ENCODE measurements around the gene GPRC5C. TPM values are rescaled to one million over a fixed set of nuclear protein-coding genes. Genes with fewer than 3 reads are reported as not detected.
A peak's percentile ranks its signal among the peaks of the same experiment; 100 is the strongest.
"Not testable (repeated sequence)": the region's sequence is repeated elsewhere in the genome, so short reads cannot be mapped to it uniquely, and the experiment has no call there.

GPRC5C gene
- total RNA-seq, 1 donor from 2014 or later, result 13.5 TPM

GRCh38 chr17:74403512-74404137, 28.3 kb upstream of the GPRC5C start:
- no peaks in the 10 kb centered on the region for H4K20me1 ChIP-seq (ENCODE audit: low read depth)
- Mint-ChIP-seq H3K27me3 (ENCODE audit: insufficient read depth, low read depth) (peaks cover 4% of the 10 kb centered on the region), H3K9me3 (no peaks in the 10 kb centered on the region), H3K4me1 (peaks cover 15% of the 10 kb centered on the region), H3K4me3 (no peak overlapping the region), H3K36me3 (no peaks in the 10 kb centered on the region), H3K27ac (peak overlapping the region; percentile 60)
- no peaks in the 10 kb centered on the region for H3K27me3 ChIP-seq
- TF ChIP-seq EZH2 (IDR thresholded peaks at IDR 0.05), result no peak
- TF ChIP-seq EZH2phosphoT487 (IDR thresholded peaks at IDR 0.05), result no peak
- TF ChIP-seq CTCF (IDR thresholded peaks at IDR 0.05), result no peak
- H3K36me3 ChIP-seq, result no peaks in the 10 kb centered on the region
- H3K9me3 ChIP-seq (ENCODE audit: low read depth), result no peaks in the 10 kb centered on the region
- no peak overlapping the region for H3K9ac ChIP-seq
- no peak for DNase-seq (ENCODE audit: low spot score)
- peak overlapping the region; percentile 81 for H2AFZ ChIP-seq (replicated peaks)
- H3K27ac ChIP-seq, result no peak overlapping the region
- no peak overlapping the region for H3K4me3 ChIP-seq
- peak overlapping the region; percentile 43 for H3K4me2 ChIP-seq
- no peaks in the 10 kb centered on the region for H3K79me2 ChIP-seq (ENCODE audit: low read depth)
- H3K4me1 ChIP-seq, result peaks cover 14% of the 10 kb centered on the region
- no peaks in the 10 kb centered on the region for H3F3A ChIP-seq (ENCODE audit: low read depth)

GRCh38 chr17:74404218-74404617, 27.7 kb upstream of the GPRC5C start:
- H3K4me3 ChIP-seq, result no peak overlapping the region
- Mint-ChIP-seq H3K4me3 (no peak overlapping the region), H3K9me3 (no peaks in the 10 kb centered on the region), H3K4me1 (peaks cover 15% of the 10 kb centered on the region), H3K27me3 (ENCODE audit: insufficient read depth, low read depth) (peaks cover 4% of the 10 kb centered on the region), H3K36me3 (no peaks in the 10 kb centered on the region), H3K27ac (peak overlapping the region; percentile 60)
- no peak for TF ChIP-seq EZH2 (IDR thresholded peaks at IDR 0.05)
- no peak for TF ChIP-seq CTCF (IDR thresholded peaks at IDR 0.05)
- no peak for TF ChIP-seq EZH2phosphoT487 (IDR thresholded peaks at IDR 0.05)
- H3K9me3 ChIP-seq (ENCODE audit: low read depth), result no peaks in the 10 kb centered on the region
- H3K79me2 ChIP-seq (ENCODE audit: low read depth), result no peaks in the 10 kb centered on the region
- H3K9ac ChIP-seq, result no peak overlapping the region
- H2AFZ ChIP-seq (replicated peaks), result peak overlapping the region; percentile 81
- DNase-seq (ENCODE audit: low spot score), result peak; percentile 30
- H3K27me3 ChIP-seq, result no peaks in the 10 kb centered on the region
- peaks cover 14% of the 10 kb centered on the region for H3K4me1 ChIP-seq
- H3K4me2 ChIP-seq, result peak overlapping the region; percentile 43
- no peaks in the 10 kb centered on the region for H4K20me1 ChIP-seq (ENCODE audit: low read depth)
- H3K27ac ChIP-seq, result no peak overlapping the region
- H3K36me3 ChIP-seq, result no peaks in the 10 kb centered on the region
- H3F3A ChIP-seq (ENCODE audit: low read depth), result no peaks in the 10 kb centered on the region

GRCh38 chr17:74404789-74405188, 27.1 kb upstream of the GPRC5C start:
- Histone ChIP-seq H3F3A (ENCODE audit: low read depth) (no peaks in the 10 kb centered on the region), H3K9ac (no peak overlapping the region), H3K4me3 (no peak overlapping the region), H3K36me3 (no peaks in the 10 kb centered on the region), H3K27me3 (no peaks in the 10 kb centered on the region), H3K27ac (no peak overlapping the region), H3K4me2 (peak overlapping the region; percentile 43), H2AFZ (replicated peaks) (peak overlapping the region; percentile 81), H4K20me1 (ENCODE audit: low read depth) (no peaks in the 10 kb centered on the region), H3K79me2 (ENCODE audit: low read depth) (no peaks in the 10 kb centered on the region), H3K4me1 (peaks cover 14% of the 10 kb centered on the region), H3K9me3 (ENCODE audit: low read depth) (no peaks in the 10 kb centered on the region)
- H3K27me3 Mint-ChIP-seq (ENCODE audit: insufficient read depth, low read depth), result peaks cover 4% of the 10 kb centered on the region
- H3K4me1 Mint-ChIP-seq, result peaks cover 15% of the 10 kb centered on the region
- TF ChIP-seq CTCF (IDR thresholded peaks at IDR 0.05) (no peak), EZH2phosphoT487 (IDR thresholded peaks at IDR 0.05) (no peak), EZH2 (IDR thresholded peaks at IDR 0.05) (no peak)
- no peaks in the 10 kb centered on the region for H3K9me3 Mint-ChIP-seq
- peak overlapping the region; percentile 58 for H3K27ac Mint-ChIP-seq
- H3K4me3 Mint-ChIP-seq, result no peak overlapping the region
- no peaks in the 10 kb centered on the region for H3K36me3 Mint-ChIP-seq
- no peak for DNase-seq (ENCODE audit: low spot score)

DNA sequence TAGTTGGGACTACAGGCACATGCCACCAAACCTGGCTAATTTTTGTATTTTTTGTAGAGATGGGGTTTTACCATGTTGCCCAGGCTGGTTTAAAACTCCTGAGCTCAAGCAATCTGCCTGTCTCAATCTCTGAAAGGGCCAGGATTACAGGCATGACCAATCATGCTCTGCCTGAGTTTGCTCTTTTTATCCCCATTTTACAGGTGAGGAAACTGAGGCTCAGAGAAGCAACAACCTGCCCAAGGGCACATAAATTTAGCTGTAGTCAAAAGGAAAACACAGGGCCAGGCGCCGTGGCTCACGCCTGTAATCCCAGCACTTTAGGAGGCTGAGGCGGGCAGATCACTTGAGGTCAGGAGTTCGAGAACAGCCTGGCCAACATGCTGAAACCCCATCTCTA, 26.6 kb upstream of the GPRC5C start:
- H3K4me1 Mint-ChIP-seq, result peaks cover 15% of the 10 kb centered on the region
- not testable (repeated sequence) for H3K4me3 ChIP-seq; H3K4me2 ChIP-seq; H3K9ac ChIP-seq; H4K20me1 ChIP-seq (ENCODE audit: low read depth); H3K79me2 ChIP-seq (ENCODE audit: low read depth); H3K9me3 ChIP-seq (ENCODE audit: low read depth); H3K27me3 Mint-ChIP-seq (ENCODE audit: insufficient read depth, low read depth); DNase-seq (ENCODE audit: low spot score); H3F3A ChIP-seq (ENCODE audit: low read depth); H3K9me3 Mint-ChIP-seq; H3K36me3 Mint-ChIP-seq; H3K4me3 Mint-ChIP-seq; H2AFZ ChIP-seq (replicated peaks); H3K27ac Mint-ChIP-seq; H3K27me3 ChIP-seq; H3K36me3 ChIP-seq; H3K27ac ChIP-seq
- H3K4me1 ChIP-seq, result peaks cover 14% of the 10 kb centered on the region
